Measurements from ENCODE around the gene SUCNR1.

- TF ChIP-seq CTCF (IDR thresholded peaks at IDR 0.05) (no peak), POLR2A (IDR thresholded peaks at IDR 0.05) (no peak), EP300 (IDR thresholded peaks at IDR 0.05) (no peak)
These were observed 22.2 kb downstream of the SUCNR1 start for GRCh38 chr3:151895478-151896241.
